GM12873 (cell line): Measurements from ENCODE around the gene VPS54.

ENCODE experiments used
- CTCF ChIP-seq: IDR thresholded peaks from 2 replicates; pipeline ENCODE4 v1.5.1; 2012; ENCODE audit warnings: low read depth, mild to moderate bottlenecking, moderate library complexity, low read length, control low read depth; ENCODE audit not compliant: insufficient read depth; ENCODE audit errors: missing control alignments

Gene VPS54

GRCh38 chr2:63842149-63843061 lies 176.8 kb downstream of the VPS54 start:
- TF ChIP-seq CTCF = no peak
